Measurements from ENCODE around the gene GCSAM.

- TF ChIP-seq POLR2A (IDR thresholded peaks at IDR 0.05), result no peak
- TF ChIP-seq CTCF (IDR thresholded peaks at IDR 0.05), result no peak
Observed at GRCh38 chr3:112143689-112144088, 10.6 kb upstream of the GCSAM start.

All from testis (tissue), 2 donors.